Testis (tissue), 2 donors: ENCODE data around the gene CDK11A.

Experiments
- CTCF ChIP-seq, 3 experiments: fragments of 450-650 bp in 2 of 3; fragments of 200-600 bp in 1 of 3; sonication (generic) in 1 of 3; IDR thresholded peaks; one replicate each; pipeline ENCODE4 v1.5.1; 2016 to 2019; ENCODE audit warnings: antibody characterized with exemption in 3 of 3, mild to moderate bottlenecking in 2 of 3, moderate library complexity in 1 of 3
- POLR2A ChIP-seq: fragments of 450-650 bp; IDR thresholded peaks from one replicate; pipeline ENCODE4 v1.6.1; 2017; ENCODE audit warnings: antibody characterized with exemption, mild to moderate bottlenecking, moderate library complexity

- TF ChIP-seq CTCF (IDR thresholded peaks at IDR 0.05) (no peak), POLR2A (no peak)
Observed at GRCh38 chr1:1703796-1704195, 20.4 kb downstream of the CDK11A start.
